Stimulated activated naive CD4-positive, alpha-beta T cell (primary cell): Measurements from ENCODE around the gene L1CAM.
A peak's percentile ranks its signal among the peaks of the same experiment; 100 is the strongest.
"Not testable (repeated sequence)": the region's sequence is repeated elsewhere in the genome, so short reads cannot be mapped to it uniquely, and the experiment has no call there.

Experiments used
- DNase-seq, 6 experiments: peaks; one replicate each; lab custom pipeline; 2025; lab: John Stamatoyannopoulos, UW

The L1CAM gene

GRCh38 chrX:153829799-153830639, 56.0 kb downstream of the L1CAM start, which contains the start of gene PDZD4:
TSS of gene PDZD4 (minus strand) at chrX:153830544. CDS start at chrX:153830298, 246 bp downstream.
- no peak for DNase-seq

- no peak for DNase-seq
Observed at GRCh38 chrX:153829549-153829798, 56.5 kb downstream of the L1CAM start.

- DNase-seq, result peak in 1 of 6 experiments; percentile 4
Observed at GRCh38 chrX:153828723-153829548, 57.0 kb downstream of the L1CAM start.

- DNase-seq, result no peak
Observed at GRCh38 chrX:153828308-153828707, 57.7 kb downstream of the L1CAM start.

- no peak for DNase-seq
Observed at GRCh38 chrX:153827903-153828302, 58.1 kb downstream of the L1CAM start.

GRCh38 chrX:153827016-153827415, 59.0 kb downstream of the L1CAM start:
- DNase-seq, result peak in 2 of 6 experiments; percentile 8 to 12

- no peak for DNase-seq
Observed at GRCh38 chrX:153825042-153825441, 60.9 kb downstream of the L1CAM start.

GRCh38 chrX:153824348-153824747, 61.6 kb downstream of the L1CAM start:
- DNase-seq, result no peak

- DNase-seq, result no peak
Observed at GRCh38 chrX:153821066-153821465, 64.9 kb downstream of the L1CAM start.

- no peak for DNase-seq
Observed at GRCh38 chrX:153820601-153821000, 65.4 kb downstream of the L1CAM start.

- no peak for DNase-seq
Observed at GRCh38 chrX:153819384-153820040, 66.5 kb downstream of the L1CAM start.

- DNase-seq, result peak in 5 of 6 experiments; percentile 25 to 45 (median 31)
Observed at GRCh38 chrX:153818571-153819383, 67.2 kb downstream of the L1CAM start.

GRCh38 chrX:153818064-153818463, 67.9 kb downstream of the L1CAM start:
- not testable (repeated sequence) for DNase-seq

- DNase-seq, result peak in 3 of 6 experiments; percentile 18 to 46 (median 41)
Observed at GRCh38 chrX:153816831-153817690, 68.9 kb downstream of the L1CAM start.

GRCh38 chrX:153814591-153815315, 71.2 kb downstream of the L1CAM start:
- no peak for DNase-seq

GRCh38 chrX:153813161-153813560, 72.8 kb downstream of the L1CAM start:
- DNase-seq, result no peak

- DNase-seq, result no peak
Observed at GRCh38 chrX:153812220-153812619, 73.8 kb downstream of the L1CAM start.
